ENCODE results near the gene GPRASP1.

DNA sequence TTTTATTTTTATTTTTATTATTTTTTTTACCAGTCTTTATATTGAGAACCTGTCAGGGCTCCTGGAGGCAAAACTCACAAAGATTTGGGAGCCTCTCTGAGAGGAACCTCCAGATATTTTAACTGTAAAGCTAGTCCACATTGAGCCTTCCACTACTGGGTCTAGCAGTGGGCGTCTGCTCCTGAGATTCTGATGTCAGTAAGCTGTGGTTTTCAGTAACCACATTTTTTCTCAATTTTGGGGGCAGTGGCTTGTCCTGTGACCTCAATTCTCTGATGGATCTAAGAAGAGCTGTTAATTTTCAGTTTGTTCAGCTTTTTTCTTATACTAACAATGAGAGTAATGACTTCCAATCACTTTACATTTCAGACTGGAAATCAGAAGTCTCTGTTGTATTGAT lies 23.6 kb upstream of the GPRASP1 start:
- TF ChIP-seq, protein P1, sequence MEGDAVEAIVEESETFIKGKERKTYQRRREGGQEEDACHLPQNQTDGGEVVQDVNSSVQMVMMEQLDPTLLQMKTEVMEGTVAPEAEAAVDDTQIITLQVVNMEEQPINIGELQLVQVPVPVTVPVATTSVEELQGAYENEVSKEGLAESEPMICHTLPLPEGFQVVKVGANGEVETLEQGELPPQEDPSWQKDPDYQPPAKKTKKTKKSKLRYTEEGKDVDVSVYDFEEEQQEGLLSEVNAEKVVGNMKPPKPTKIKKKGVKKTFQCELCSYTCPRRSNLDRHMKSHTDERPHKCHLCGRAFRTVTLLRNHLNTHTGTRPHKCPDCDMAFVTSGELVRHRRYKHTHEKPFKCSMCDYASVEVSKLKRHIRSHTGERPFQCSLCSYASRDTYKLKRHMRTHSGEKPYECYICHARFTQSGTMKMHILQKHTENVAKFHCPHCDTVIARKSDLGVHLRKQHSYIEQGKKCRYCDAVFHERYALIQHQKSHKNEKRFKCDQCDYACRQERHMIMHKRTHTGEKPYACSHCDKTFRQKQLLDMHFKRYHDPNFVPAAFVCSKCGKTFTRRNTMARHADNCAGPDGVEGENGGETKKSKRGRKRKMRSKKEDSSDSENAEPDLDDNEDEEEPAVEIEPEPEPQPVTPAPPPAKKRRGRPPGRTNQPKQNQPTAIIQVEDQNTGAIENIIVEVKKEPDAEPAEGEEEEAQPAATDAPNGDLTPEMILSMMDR (IDR thresholded peaks at IDR 0.05; ENCODE audit: borderline replicate concordance, extremely low read depth, low read length, poor library complexity, severe bottlenecking) = no peak
- TF ChIP-seq EZH2 (IDR thresholded peaks at IDR 0.05; ENCODE audit: borderline replicate concordance, low read depth, low read length, severe bottlenecking) = no peak
